Inflammatory macrophage treated with lipopolysaccharide for 1 hour (primary cell): Measurements from ENCODE around the gene CFAP141.

Experiments used
- DNase-seq, 2 donors: peaks; one replicate each; pipeline ENCODE4 v3.0.0-alpha.2; 2020 to 2022

CFAP141 gene

DNA sequence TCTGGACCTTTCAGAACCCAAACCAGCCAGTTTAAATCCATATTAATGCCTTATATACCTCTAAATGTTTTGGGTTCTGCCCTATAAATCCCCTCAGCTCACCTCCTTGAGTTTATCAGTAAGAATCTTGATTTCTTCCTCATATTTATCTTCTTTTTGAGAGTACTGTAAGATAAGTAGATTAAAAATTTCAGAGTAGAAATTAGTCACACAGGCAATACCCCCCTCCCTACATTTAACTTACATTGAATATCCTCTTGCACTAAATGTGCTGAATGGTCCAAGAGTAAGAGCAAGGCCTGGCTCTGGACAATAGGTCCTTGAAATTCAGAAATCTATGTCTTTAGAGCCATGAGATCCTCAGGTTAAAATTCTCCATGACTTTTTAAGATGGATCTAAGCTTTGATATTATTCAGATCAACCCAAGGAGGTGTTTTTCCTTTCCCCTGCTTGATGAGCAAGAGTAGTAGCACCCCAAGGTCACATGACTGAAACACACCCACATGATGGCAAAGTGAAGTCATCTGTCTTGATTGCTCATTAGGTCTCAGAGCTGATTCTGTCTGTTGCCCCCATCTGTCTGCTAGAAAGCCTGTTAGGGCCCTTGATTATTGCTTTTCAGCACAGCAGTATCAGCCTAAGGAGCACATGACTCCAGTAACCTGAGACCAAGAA is 35.4 kb downstream of the CFAP141 start:
- peak; percentile 62 to 71 for DNase-seq

- DNase-seq = no peak
Measured at GRCh38 chr1:154167461-154167860, 38.7 kb downstream of the CFAP141 start.

DNA sequence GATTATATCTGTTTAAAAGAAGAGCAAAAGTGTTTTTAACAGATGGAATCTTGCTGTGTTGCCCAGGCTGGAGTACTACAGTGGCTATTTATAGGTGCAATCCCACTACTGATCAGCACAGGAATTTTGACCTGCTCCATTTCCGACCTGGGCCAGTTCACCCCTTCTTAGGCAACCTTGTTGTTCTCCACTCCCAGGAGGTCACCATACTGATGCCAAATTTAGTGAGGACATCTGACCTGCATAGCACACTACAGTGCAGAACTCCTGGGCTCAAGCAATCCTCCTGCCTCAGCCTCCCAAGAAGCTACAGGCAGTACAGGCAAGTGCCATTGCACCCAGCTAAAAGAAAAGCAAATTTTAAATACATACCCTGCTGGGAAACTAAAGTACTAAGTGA is 39.9 kb downstream of the CFAP141 start:
- no peak for DNase-seq

DNA sequence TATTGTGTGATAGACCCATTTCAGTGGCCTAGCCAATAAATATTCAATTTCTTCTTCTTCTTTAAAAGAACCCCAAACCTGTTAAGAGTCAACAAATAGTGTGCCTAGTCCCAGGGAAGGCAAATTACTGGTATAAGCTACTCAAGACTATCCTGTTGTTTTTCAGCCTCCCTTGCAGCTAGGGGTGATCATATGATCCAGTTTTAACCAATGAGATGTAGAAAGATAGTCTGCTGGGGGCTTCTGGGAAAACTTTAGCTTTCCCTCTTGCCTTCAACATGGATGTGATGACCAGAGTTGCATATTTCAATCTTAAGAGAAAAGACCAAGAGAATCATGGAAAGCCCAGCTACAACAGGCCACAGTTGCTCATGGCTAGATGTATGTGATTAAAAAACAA is 46.6 kb downstream of the CFAP141 start:
- no peak for DNase-seq

DNA sequence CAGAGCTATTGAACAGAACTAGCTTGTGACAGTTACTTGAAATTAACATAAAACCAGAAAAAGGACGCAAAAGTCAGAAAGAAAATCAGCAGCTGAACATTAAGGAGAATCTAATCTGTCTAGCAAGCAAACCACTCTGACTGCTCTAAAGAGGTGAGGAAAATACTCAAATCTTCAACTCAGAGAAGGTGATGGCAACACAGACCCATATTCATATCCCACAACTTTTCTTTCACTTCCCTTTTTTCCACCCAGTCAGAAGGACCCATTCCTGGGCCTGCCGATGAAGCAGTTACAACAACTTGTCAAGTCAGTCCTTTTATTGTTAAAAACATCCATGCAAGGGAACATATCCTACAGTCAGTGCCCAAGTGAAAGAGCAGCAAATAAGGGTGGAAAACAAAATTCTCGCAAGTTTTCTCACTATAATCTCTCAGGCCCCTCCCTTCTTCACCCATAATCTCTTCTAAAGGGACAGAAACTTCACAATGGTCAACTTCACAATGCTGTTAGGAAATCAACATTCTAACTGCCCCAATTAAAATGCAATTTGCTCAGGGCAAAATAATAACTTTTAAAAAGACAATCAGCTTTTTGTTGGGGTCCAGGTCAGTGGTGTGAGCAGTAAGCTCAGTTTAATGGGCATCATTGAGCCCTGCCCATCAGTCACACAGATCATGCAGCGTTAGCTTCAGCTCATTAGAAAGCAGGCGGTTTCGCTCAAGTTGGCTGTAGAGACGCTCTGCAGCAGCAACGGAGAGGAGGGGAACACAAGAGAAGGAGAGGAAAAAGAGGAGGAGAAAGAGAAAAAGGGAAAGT is 47.6 kb downstream of the CFAP141 start:
- peak; percentile 62 to 69 for DNase-seq

DNA sequence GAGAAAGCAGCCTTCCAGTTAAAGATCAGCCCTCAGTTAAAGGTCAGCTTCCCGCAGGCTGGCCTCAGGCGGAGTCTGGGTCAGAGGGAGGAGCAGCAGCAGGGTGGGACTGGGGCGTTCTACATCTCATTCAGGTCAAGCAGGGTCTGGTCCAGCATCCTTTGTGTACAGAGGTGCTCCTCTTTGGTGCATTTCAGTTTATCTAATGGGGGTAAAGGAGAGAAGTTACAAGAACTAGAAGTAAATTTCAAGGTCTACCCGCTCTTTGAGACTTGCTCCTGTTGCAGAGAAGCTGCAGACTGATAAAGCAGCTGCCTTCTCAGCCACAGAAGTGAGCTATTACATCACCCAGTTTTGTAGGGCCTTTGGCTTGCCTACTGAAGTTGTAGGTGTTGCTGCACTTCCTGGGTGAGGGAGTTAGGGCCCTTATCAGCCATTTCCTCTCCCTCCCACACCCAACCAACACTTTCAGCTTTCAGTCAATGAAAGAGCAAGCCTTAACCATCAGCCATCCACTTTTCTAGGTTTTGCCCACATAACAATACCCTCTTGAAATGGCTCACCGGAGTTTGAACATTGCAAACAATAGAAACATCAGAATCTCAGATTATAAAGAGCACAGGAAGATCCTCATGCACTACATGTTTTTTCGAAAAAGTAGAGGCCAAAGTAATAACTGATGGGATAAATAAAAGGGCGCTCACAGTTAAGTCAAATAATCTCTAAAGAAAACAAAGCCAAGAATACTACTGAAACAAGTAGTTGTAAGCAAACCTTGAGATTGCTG is 48.4 kb downstream of the CFAP141 start:
- DNase-seq = peak; percentile 36 to 76

DNA sequence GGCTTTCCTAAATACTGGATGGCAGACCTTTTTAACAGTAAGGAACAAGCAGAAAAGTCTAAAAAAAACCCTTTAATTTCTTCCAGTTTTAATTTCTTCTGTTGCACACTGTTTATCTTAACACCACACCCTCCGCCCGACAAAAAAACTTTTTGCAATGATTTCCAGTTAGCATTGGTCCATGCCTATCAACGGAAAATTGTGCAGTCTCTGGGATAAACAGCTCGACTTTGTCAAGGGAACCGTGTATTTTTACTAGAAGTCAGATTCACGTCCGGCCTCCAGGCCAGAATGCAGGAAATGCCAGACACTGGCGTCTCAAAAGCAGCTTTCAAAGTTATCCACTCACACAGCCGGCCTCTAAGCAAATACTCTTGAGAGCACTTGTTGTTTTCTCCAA is 50.9 kb downstream of the CFAP141 start:
- no peak for DNase-seq

DNA sequence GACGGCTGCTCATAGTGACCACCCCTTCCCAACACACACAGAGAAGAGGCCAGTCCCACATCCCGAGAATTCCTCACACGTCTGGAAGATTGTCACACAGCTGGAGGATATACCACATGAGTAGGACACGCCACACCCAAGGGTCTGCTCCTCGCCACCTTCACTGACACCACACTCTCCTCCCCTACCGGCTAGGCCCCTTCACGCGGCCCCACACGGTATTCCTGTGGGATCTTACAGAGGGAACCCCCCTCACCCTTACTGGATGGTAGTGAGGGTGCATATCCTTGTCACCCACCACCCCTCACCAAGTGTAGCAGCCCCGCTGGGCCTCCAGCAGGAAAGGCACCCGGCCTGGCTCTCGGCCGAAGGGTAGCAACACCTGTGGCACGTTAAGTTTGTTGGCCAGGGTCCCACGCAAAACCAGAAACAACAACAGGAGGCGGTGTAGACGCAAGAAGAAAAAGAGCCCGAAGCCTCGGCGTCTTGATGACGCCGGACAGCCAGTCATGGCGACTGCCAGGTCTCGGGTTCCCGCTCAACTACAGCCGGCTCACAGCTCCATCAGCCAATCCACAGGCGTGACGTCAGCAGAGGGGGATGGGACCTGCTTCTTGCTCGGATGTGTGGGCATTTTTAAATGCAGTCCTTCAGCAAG is 51.5 kb downstream of the CFAP141 start, which contains the start of gene NUP210L:
NUP210L (minus strand) TSS at position 540 of the 658 bp plus-strand sequence.
- no peak for DNase-seq

DNA sequence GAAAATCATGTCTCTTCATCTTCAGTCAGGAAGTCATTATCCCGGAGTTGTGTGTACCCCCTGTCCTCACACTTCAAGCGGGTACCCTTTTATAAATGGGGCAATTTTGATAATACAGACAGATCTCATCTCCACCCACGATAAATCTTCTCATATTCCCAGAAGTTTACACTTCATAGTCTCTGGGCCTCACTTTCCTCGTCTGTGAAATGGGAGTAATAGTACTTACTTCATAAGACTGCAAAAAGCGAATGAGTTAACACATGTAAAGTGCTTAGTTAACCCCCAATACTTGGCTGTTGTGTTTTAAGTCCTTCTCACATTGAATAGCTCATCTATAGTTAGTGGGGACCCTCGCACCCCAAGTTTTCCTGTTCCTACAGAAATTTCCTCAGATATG is 52.1 kb downstream of the CFAP141 start:
- DNase-seq = no peak

- no peak for DNase-seq
Measured at GRCh38 chr1:154151311-154151710, 54.8 kb downstream of the CFAP141 start.
